ENCODE results near the gene MAD1L1. TPM values are rescaled to one million over a fixed set of nuclear protein-coding genes. Genes with fewer than 3 reads are reported as not detected.
"Not testable (repeated sequence)": the region's sequence is repeated elsewhere in the genome, so short reads cannot be mapped to it uniquely, and the experiment has no call there.

The MAD1L1 gene
- total RNA-seq, 1 experiment from 2014 or later, result 63.0 TPM

DNA sequence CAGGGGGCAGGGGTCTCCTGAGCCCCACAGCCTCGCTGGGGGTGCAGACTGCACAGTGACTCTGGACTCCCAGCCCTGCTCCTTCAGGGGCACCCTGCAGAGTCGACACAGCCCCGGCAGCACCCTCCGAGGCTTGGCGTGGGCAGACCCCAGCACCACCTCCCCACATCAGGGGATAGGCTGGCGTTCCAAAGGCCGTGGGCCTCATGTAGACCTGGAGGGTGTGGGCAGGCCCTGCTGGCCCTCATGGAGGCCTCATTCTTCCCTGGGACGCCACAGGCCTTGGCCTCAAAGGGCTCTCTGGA is 296.8 kb downstream of the MAD1L1 start:
- no peak for DNase-seq
- H3K36me3 ChIP-seq (replicated peaks; ENCODE audit: control insufficient read depth, insufficient read depth, low read length), result no peaks in the 10 kb centered on the region
- no peak overlapping the region for H3K4me3 ChIP-seq (ENCODE audit: insufficient read depth, low read depth, low read length)
- no peaks in the 10 kb centered on the region for H3K27me3 ChIP-seq (ENCODE audit: control insufficient read depth, insufficient read depth, low read length)

- H3K36me3 ChIP-seq (replicated peaks; ENCODE audit: control insufficient read depth, insufficient read depth, low read length), result no peaks in the 10 kb centered on the region
- DNase-seq, result no peak
- no peak overlapping the region for H3K4me3 ChIP-seq (ENCODE audit: insufficient read depth, low read depth, low read length)
- H3K27me3 ChIP-seq (ENCODE audit: control insufficient read depth, insufficient read depth, low read length), result no peaks in the 10 kb centered on the region
Observed at GRCh38 chr7:1935176-1936005, 297.4 kb downstream of the MAD1L1 start.

- H3K36me3 ChIP-seq (replicated peaks; ENCODE audit: control insufficient read depth, insufficient read depth, low read length), result no peaks in the 10 kb centered on the region
- H3K4me3 ChIP-seq (ENCODE audit: insufficient read depth, low read depth, low read length), result no peak overlapping the region
- DNase-seq, result no peak
- no peaks in the 10 kb centered on the region for H3K27me3 ChIP-seq (ENCODE audit: control insufficient read depth, insufficient read depth, low read length)
Observed at GRCh38 chr7:1934756-1935155, 298.0 kb downstream of the MAD1L1 start.

DNA sequence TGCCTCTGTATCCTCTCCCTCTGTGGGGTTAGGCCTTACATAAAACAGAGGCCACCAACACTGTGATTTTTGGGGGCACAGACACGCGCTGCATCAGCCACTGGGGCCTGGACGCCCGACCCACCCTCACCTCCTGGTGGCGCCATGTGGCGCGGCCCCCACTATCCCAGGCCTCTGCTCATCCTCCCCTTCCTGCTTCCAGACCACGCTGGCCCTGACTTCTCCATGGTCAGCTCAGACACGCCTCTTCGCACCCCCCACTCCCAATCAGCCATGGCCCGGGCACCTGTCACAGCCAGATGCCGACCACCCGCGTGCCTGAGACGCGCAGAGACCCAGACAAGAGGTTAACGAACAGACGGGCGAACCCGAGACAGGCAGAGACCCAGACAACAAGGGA is 298.7 kb downstream of the MAD1L1 start:
- Histone ChIP-seq H3K4me3 (ENCODE audit: insufficient read depth, low read depth, low read length) (no peak overlapping the region), H3K36me3 (replicated peaks; ENCODE audit: control insufficient read depth, insufficient read depth, low read length) (no peaks in the 10 kb centered on the region), H3K27me3 (ENCODE audit: control insufficient read depth, insufficient read depth, low read length) (no peaks in the 10 kb centered on the region)
- DNase-seq, result peak; percentile 86

DNA sequence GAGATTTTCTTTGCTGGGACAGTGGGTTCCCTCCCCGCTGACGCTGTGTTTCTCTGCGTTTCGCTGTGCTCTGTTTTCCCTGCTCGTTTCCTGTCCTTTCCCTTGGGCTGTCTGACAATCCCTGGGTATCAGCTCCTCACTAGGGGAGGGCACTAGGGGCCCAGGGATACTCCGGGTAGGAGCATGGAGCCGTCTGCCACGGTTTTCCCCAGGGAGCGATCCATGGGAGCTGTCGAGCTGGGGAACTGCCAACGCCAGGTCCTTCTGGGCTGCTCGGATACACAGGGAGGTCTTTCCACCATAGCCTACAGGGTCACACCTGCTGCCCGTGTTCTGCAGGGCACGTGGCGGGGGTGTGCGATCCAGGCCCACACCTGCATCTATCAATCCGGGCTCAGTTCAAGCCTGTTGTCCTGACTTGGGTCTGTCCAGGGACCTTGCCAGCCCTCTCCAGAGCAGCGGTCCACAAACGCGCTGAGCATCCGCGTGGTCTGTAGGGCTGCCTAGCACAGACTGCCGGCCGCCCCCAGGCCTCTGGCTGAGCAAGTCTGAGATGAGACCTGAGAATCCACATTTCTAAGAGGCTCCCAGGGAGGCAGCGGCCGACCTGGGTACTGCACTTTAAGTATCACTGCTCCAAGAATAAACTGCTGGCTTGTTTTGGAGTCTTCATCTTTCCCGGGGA is 299.5 kb downstream of the MAD1L1 start:
- DNase-seq, result no peak
- H3K27me3 ChIP-seq (ENCODE audit: control insufficient read depth, insufficient read depth, low read length), result no peaks in the 10 kb centered on the region
- no peaks in the 10 kb centered on the region for H3K36me3 ChIP-seq (replicated peaks; ENCODE audit: control insufficient read depth, insufficient read depth, low read length)
- H3K4me3 ChIP-seq (ENCODE audit: insufficient read depth, low read depth, low read length), result no peak overlapping the region

DNA sequence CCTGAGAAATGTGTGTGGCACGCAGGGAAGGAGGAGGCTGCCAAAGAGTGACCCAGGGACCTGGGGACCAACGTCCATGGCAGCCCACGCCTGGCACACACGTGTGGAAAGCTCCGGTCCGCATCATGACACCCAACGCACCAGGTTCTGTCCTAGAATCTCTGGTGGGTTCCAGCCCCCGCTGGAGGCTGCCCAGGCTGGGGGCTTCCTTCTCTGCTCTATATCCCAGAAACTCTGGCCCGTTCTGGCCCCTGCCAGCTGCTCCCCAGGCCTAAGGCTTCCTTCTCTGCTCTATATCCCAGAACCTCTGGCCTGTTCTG is 300.8 kb downstream of the MAD1L1 start:
- no peaks in the 10 kb centered on the region; the same call in 1 of the 2 replicates for H3K36me3 ChIP-seq (replicated peaks; ENCODE audit: control insufficient read depth, insufficient read depth, low read length)
- no peaks in the 10 kb centered on the region for H3K27me3 ChIP-seq (ENCODE audit: control insufficient read depth, insufficient read depth, low read length)
- no peak for DNase-seq
- no peak overlapping the region for H3K4me3 ChIP-seq (ENCODE audit: insufficient read depth, low read depth, low read length)

DNA sequence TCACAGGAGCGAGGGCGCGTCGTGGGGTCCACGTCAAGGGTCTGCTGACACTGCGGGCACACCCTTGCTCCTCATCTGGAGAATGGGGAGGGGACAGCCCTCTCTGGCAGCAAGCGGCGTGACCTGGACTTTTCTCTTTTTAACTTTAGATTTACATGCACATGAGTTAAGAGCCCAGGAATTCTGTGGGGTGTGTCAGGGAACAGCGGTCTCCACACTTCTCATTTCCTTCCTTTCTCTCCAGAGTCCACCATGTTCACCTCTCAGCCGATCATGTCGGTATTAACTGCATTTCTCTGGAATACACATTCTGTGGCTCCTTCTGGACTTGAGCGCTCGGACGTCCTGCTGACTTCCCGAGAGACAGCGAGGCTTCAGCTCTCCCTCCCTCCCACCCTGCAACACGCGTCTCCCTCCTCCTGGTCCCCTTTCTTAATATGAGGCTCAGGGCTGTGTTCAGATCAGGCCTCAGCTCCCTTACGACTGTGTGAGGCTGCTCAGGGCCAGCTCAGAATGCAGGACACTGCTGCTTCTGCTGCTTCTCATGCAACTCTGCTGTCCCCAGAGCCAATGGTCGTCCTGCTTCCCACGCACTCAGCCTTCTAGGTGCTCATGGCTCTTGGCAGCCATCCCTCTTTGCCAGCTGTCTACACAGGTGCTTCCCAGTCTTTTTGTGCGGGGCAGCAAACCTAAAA is 301.3 kb downstream of the MAD1L1 start:
- Histone ChIP-seq H3K36me3 (replicated peaks; ENCODE audit: control insufficient read depth, insufficient read depth, low read length) (no peaks in the 10 kb centered on the region; the same call in 1 of the 2 replicates), H3K27me3 (ENCODE audit: control insufficient read depth, insufficient read depth, low read length) (no peaks in the 10 kb centered on the region), H3K4me3 (ENCODE audit: insufficient read depth, low read depth, low read length) (no peak overlapping the region)
- DNase-seq, result no peak

DNA sequence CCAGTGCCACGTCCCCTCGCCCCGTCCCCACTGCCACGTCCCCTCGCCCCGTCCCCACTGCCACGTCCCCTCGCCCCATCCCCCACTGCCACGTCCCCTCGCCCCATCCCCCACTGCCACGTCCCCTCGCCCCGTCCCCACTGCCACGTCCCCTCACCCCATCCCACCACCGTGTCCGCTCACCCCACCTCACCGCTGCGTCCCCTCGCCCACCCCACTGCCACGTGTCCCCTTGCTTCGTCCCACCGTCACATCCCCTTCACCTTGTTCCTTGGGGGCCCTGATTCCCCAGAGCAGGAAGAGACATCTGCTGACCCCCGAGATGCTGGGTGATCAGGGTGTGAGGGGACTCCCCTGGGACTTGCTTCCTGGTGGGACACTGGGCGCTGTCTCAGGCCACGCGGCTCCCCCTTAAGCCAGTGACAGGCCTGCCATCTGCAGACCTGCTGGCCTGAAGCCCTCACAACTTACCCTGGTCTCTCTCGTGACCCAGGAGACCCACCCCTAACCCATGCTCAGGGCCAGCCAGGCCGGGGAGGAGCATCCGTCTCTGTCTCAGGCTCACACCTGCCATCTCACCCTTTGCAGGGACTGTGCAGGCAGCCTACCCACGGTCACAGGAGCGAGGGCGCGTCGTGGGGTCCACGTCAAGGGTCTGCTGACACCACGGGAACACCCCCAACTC is 302.2 kb downstream of the MAD1L1 start:
- Histone ChIP-seq H3K27me3 (ENCODE audit: control insufficient read depth, insufficient read depth, low read length) (no peaks in the 10 kb centered on the region), H3K4me3 (ENCODE audit: insufficient read depth, low read depth, low read length) (no peak overlapping the region), H3K36me3 (replicated peaks; ENCODE audit: control insufficient read depth, insufficient read depth, low read length) (no peaks in the 10 kb centered on the region; the same call in 1 of the 2 replicates)
- DNase-seq, result no peak

DNA sequence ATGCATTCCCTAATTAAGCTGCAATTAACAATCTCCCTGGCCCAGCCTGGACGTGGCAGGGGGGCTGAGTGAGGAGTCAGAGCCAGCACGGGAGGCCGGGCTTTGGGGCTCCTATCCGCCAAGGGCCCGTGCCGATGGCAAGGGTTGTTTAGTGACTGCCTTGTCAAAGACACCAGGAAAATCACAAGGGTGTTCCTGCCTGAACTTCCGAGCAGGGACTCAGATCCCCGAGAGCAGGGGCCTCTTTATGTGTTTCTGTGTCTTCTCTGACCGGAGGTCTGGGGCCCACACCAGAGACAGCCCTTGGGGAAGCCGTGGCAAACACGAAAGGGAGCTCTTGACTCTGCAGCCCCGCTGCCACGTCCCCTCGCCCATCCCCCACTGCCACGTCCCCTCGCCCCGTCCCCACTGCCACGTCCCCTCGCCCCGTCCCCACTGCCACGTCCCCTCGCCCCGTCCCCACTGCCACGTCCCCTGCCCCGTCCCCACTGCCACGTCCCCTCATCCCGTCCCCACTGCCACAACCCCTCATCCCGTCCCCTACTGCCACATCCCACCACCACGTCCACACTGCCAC is 303.3 kb downstream of the MAD1L1 start:
- DNase-seq; H3K4me3 ChIP-seq (ENCODE audit: insufficient read depth, low read depth, low read length); H3K36me3 ChIP-seq (replicated peaks; ENCODE audit: control insufficient read depth, insufficient read depth, low read length); H3K27me3 ChIP-seq (ENCODE audit: control insufficient read depth, insufficient read depth, low read length): not testable (repeated sequence)

GRCh38 chr7:1928645-1929348 is 303.9 kb downstream of the MAD1L1 start:
- H3K36me3 ChIP-seq (replicated peaks; ENCODE audit: control insufficient read depth, insufficient read depth, low read length), result no peaks in the 10 kb centered on the region; the same call in 1 of the 2 replicates
- no peak for DNase-seq
- no peak overlapping the region for H3K4me3 ChIP-seq (ENCODE audit: insufficient read depth, low read depth, low read length)
- H3K27me3 ChIP-seq (ENCODE audit: control insufficient read depth, insufficient read depth, low read length), result no peaks in the 10 kb centered on the region

DNA sequence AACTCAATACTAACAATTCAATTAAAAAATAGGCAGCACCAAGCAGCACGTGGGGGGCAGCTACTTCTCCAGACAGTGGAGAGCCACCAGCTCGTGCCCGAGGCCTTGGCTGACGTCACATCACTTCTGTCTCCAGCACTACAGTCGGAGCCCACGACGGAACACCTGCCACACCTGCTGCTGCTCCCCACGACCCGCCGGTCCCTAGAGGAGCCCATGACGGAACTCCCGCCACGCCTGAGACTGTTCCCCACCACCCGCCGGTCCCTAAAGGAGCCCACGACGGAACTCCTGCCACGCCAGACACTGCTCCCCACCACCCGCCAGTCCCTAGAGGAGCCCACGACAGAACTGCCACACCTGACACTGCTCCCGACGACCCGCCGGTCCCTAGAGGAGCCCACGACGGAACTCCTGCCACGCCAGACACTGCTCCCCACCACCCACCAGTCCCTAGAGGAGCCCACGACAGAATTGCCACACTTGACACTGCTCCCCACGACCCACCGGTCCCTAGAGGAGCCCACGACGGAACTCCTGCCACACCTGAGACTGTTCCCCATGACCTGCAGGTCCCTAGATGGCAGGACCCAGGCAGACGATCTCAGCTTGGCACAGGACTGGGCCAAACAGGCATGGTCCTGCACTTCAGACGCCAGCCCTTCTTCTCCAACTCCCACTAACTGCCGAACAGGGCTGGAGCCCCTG is 304.7 kb downstream of the MAD1L1 start:
- Histone ChIP-seq H3K27me3 (ENCODE audit: control insufficient read depth, insufficient read depth, low read length) (no peaks in the 10 kb centered on the region), H3K36me3 (replicated peaks; ENCODE audit: control insufficient read depth, insufficient read depth, low read length) (no peaks in the 10 kb centered on the region; the same call in 1 of the 2 replicates), H3K4me3 (ENCODE audit: insufficient read depth, low read depth, low read length) (no peak overlapping the region)
- DNase-seq, result no peak

GRCh38 chr7:1926908-1927306 is 305.8 kb downstream of the MAD1L1 start:
- H3K36me3 ChIP-seq (replicated peaks; ENCODE audit: control insufficient read depth, insufficient read depth, low read length), result no peaks in the 10 kb centered on the region; the same call in 1 of the 2 replicates
- no peak overlapping the region for H3K4me3 ChIP-seq (ENCODE audit: insufficient read depth, low read depth, low read length)
- no peak for DNase-seq
- no peaks in the 10 kb centered on the region for H3K27me3 ChIP-seq (ENCODE audit: control insufficient read depth, insufficient read depth, low read length)

All from H7 (cell line).